Endothelial cell of umbilical vein (primary cell): ENCODE measurements around the gene MEPCE. TPM values are rescaled to one million over a fixed set of nuclear protein-coding genes. Genes with fewer than 3 reads are reported as not detected.

Experiments
- BruUV-seq: library from RNA; stranded (reverse); fragments of 400-500 nt; replicated peaks from 2 replicates; lab custom pipeline; 2021; lab: Mats Ljungman, UMichigan
- CTCF ChIA-PET: fragments of 300-600, 350-600 bp; sonication (Branson Sonifier 250); formaldehyde crosslinking; loops from one replicate; lab custom pipeline; 2021; ENCODE audit warnings: antibody characterized with exemption, inconsistent platforms; lab: Charles Lee
- POLR2A ChIA-PET: fragments of 300-600, 350-600 bp; sonication (Branson Sonifier 250); formaldehyde crosslinking; loops from one replicate; lab custom pipeline; 2021; ENCODE audit warnings: antibody characterized with exemption, inconsistent platforms; lab: Charles Lee
- DNase-seq: peaks from one replicate; pipeline ENCODE4 v3.0.0-alpha.2; 2011; ENCODE audit warnings: low read depth, low spot score
- FAIRE-seq: peaks from 2 replicates; lab custom pipeline; 2011; peaks lifted over from hg19 to GRCh38; lab: Jason Lieb, UNC
- H2AFZ ChIP-seq: 2 replicates; pipeline ENCODE4 v1.6.0; 2012; ENCODE audit warnings: low read depth, low read length, control low read depth, inconsistent platforms
- H3K27ac ChIP-seq: 2 replicates; pipeline ENCODE4 v1.5.1; 2011; ENCODE audit warnings: low read depth, mild to moderate bottlenecking, control low read depth, low read length, moderate library complexity; ENCODE audit not compliant: insufficient read depth
- H3K27me3 ChIP-seq, 2 experiments: 2 replicates each; pipeline versions ENCODE4 v1.6.0 to v1.6.1; 2011; ENCODE audit warnings: low read length in 2 of 2, mixed read lengths in 1 of 2; ENCODE audit not compliant: control insufficient read depth in 2 of 2, insufficient read depth in 2 of 2
- H3K36me3 ChIP-seq, 2 experiments: 2 replicates in 1 of 2; 3 replicates in 1 of 2; pipeline ENCODE4 v1.5.1; 2011; ENCODE audit warnings: low read length in 2 of 2, mild to moderate bottlenecking in 1 of 2, moderate library complexity in 1 of 2; ENCODE audit not compliant: control insufficient read depth in 2 of 2, insufficient read depth in 2 of 2; ENCODE audit errors: extremely low read depth in 1 of 2
- H3K4me1 ChIP-seq: 3 replicates; pipeline ENCODE4 v1.5.1; 2011; ENCODE audit warnings: mild to moderate bottlenecking, low read length; ENCODE audit not compliant: control insufficient read depth, insufficient read depth; ENCODE audit errors: extremely low read depth
- H3K4me2 ChIP-seq: 2 replicates; pipeline ENCODE4 v1.6.1; 2011; ENCODE audit warnings: low read length, control low read depth, mixed read lengths; ENCODE audit not compliant: insufficient read depth
- H3K4me3 ChIP-seq, 3 experiments: fragments of 200-600 bp in 1 of 3; sonication (generic), shearing (Covaris generic) in 1 of 3; replicated peaks in 1 of 3; 2 replicates each; pipeline ENCODE4 v1.5.1; 2011 to 2016; ENCODE audit warnings: control low read depth in 3 of 3, low read length in 3 of 3, mild to moderate bottlenecking in 2 of 3, inconsistent platforms in 1 of 3, low read depth in 1 of 3, moderate library complexity in 1 of 3; ENCODE audit not compliant: insufficient read depth in 1 of 3
- H3K79me2 ChIP-seq: 2 replicates; pipeline ENCODE4 v1.6.0; 2012; ENCODE audit warnings: low read length, inconsistent platforms; ENCODE audit not compliant: control insufficient read depth, insufficient read depth
- H3K9ac ChIP-seq: replicated peaks from 2 replicates; pipeline ENCODE3; 2011; ENCODE audit warnings: low read length, control low read depth; ENCODE audit not compliant: insufficient read depth; ENCODE audit errors: extremely low read depth
- H3K9me1 ChIP-seq: replicated peaks from 3 replicates; pipeline ENCODE4 v1.6.0; 2011; ENCODE audit warnings: mild to moderate bottlenecking, low read length; ENCODE audit not compliant: control insufficient read depth, insufficient read depth; ENCODE audit errors: extremely low read depth
- H3K9me3 ChIP-seq: replicated peaks from 2 replicates; pipeline ENCODE4 v1.5.1; 2012; ENCODE audit warnings: low read length, inconsistent platforms; ENCODE audit not compliant: control insufficient read depth, insufficient read depth
- H4K20me1 ChIP-seq: replicated peaks from 2 replicates; pipeline ENCODE3; 2011; ENCODE audit warnings: mild to moderate bottlenecking, low read length; ENCODE audit not compliant: control insufficient read depth, insufficient read depth; ENCODE audit errors: extremely low read depth
- CTCF ChIP-seq, 2 donors: IDR thresholded peaks; 1 replicate in 1 of 2; 2 replicates in 1 of 2; pipeline ENCODE4 v1.5.1; 2011; ENCODE audit warnings: low read length in 2 of 2, mild to moderate bottlenecking in 2 of 2, moderate library complexity in 2 of 2, control low read depth in 1 of 2, inconsistent platforms in 1 of 2, low read depth in 1 of 2; ENCODE audit not compliant: insufficient read depth in 1 of 2; ENCODE audit errors: extremely low read depth in 1 of 2
- JUN ChIP-seq: IDR thresholded peaks from 2 replicates; pipeline ENCODE4 v1.6.1; 2011; ENCODE audit warnings: borderline replicate concordance, low read depth; ENCODE audit not compliant: insufficient read length, insufficient read depth
- POLR2A ChIP-seq: IDR thresholded peaks from 2 replicates; pipeline ENCODE4 v1.6.1; 2012; ENCODE audit warnings: low read depth, mild to moderate bottlenecking, control low read depth, low read length
- dilution Hi-C: fragments of 300-500 bp; cut with MboI; formaldehyde crosslinking; loops from one replicate; pipeline ENCODE4 v1.15.0; 2019; ENCODE audit warnings: low sequenced_read_pairs; ENCODE audit not compliant: extremely low pct_ligation_motif_present
- intact Hi-C: fragments of 100-400 bp; cut with micrococcal nuclease; formaldehyde crosslinking; loops from one replicate; pipeline ENCODE4 v1.10.0; 2022
- polyA plus RNA-seq, 4 experiments: library from polyadenylated mRNA; depleted of rRNA in 3 of 4; stranded (reverse) in 3 of 4; unstranded in 1 of 4; fragments of >200 nt; gene quantifications; 2 replicates each; pipeline versions ENCODE4 v1.2.1 to v1.2.3, GENCODE V29; 2011 to 2012; ENCODE audit warnings: missing spikeins in 1 of 4
- total RNA-seq: library from RNA; stranded (reverse); gene quantifications from 2 replicates; pipeline ENCODE4 v1.2.3, GENCODE V29; 2021

Gene MEPCE
- total and polyA plus RNA-seq, 2 donors (not counting 3 experiments of a cell fraction or from before 2014, with no cell fraction given), result 23.3 to 45.8 TPM

GRCh38 chr7:100466653-100467605 lies 37.3 kb downstream of the MEPCE start:
- TF ChIP-seq JUN (no peak), POLR2A (no peak)
- Histone ChIP-seq H3K4me1 (peaks cover 12% of the 10 kb centered on the region), H3K4me3 (no peak overlapping the region), H3K79me2 (peaks cover 1% of the 10 kb centered on the region), H3K4me2 (no peak overlapping the region), H3K27ac (no peak overlapping the region), H2AFZ (no peak overlapping the region), H3K27me3 (no peaks in the 10 kb centered on the region), H4K20me1 (no peaks in the 10 kb centered on the region), H3K9ac (no peak overlapping the region), H3K9me3 (no peaks in the 10 kb centered on the region), H3K36me3 (peaks cover 0 to 20% of the 10 kb centered on the region in 2 experiments), H3K9me1 (no peaks in the 10 kb centered on the region)
- BruUV-seq, result no TSS peak
- CTCF ChIA-PET, result interaction anchor here (1.6 kb wide), 1 partner anchor 122 kb away, joined by 3 read pairs; no protein-coding TSS in a partner anchor
- POLR2A ChIA-PET, result interaction anchor here (0.9 kb wide), 1 partner anchor 119 kb away, joined by 3 read pairs; the partner anchor contains the start of genes FBXO24 and LRCH4
- dilution Hi-C loops, result no loop called here
- intact Hi-C loops, result loop anchor here (1.0 to 5.0 kb wide), 3 partner anchors 119 to 225 kb away; partner anchors contain the start of genes FBXO24, GIGYF1 and LRCH4
- FAIRE-seq, result no peak
- DNase-seq, result no peak

GRCh38 chr7:100467638-100468373 lies 38.2 kb downstream of the MEPCE start:
- no peak overlapping the region for H3K27ac ChIP-seq
- H4K20me1 ChIP-seq, result no peaks in the 10 kb centered on the region
- H3K9me3 ChIP-seq, result no peaks in the 10 kb centered on the region
- H2AFZ ChIP-seq, result no peak overlapping the region
- no peak overlapping the region for H3K4me3 ChIP-seq
- no peaks in the 10 kb centered on the region for H3K27me3 ChIP-seq
- peaks cover 1% of the 10 kb centered on the region for H3K79me2 ChIP-seq
- dilution Hi-C loops (no loop called here), intact Hi-C loops (loop anchor here (5.0 kb wide), 2 partner anchors 209 to 224 kb away; partner anchors contain the start of gene GIGYF1)
- no peak for DNase-seq
- no peaks in the 10 kb centered on the region for H3K9me1 ChIP-seq
- H3K36me3 ChIP-seq, result peaks cover 0 to 21% of the 10 kb centered on the region in 2 experiments
- peaks cover 14% of the 10 kb centered on the region for H3K4me1 ChIP-seq
- BruUV-seq, result no TSS peak
- H3K4me2 ChIP-seq, result no peak overlapping the region
- TF ChIP-seq CTCF (IDR thresholded peaks at IDR 0.05; ENCODE audit: extremely low read depth in 1 of 2, insufficient read depth in 1 of 2, low read depth in 1 of 2, low read length in 2 of 2), result no peak
- no peak for FAIRE-seq
- no peak overlapping the region for H3K9ac ChIP-seq
- ChIA-PET CTCF (interaction anchor here (1.6 to 4.3 kb wide), 2 partner anchors 92 to 121 kb away, joined by 3 to 119 read pairs; no protein-coding TSS in a partner anchor), POLR2A (interaction anchor here (0.9 kb wide), 1 partner anchor 118 kb away, joined by 3 read pairs; the partner anchor contains the start of genes FBXO24 and LRCH4)
